SU-DHL-6 (cell line): Measurements from ENCODE around the gene NEU2.

Experiments used
- H2AFZ ChIP-seq: fragments of 200-600 bp; sonication (generic); 2 replicates; pipeline ENCODE4 v1.6.1; 2014; ENCODE audit warnings: low read depth, mild to moderate bottlenecking, moderate library complexity, mixed read lengths, antibody characterized with exemption, low read length; ENCODE audit not compliant: severe bottlenecking
- H3F3A ChIP-seq: fragments of 200-600 bp; shearing (Covaris generic); 2 replicates; pipeline ENCODE4 v1.6.0; 2016; ENCODE audit warnings: antibody characterized with exemption, mild to moderate bottlenecking; ENCODE audit not compliant: insufficient read depth
- H3K27ac ChIP-seq: fragments of 200-600 bp; sonication (generic); 2 replicates; pipeline ENCODE4 v1.5.1; 2016; ENCODE audit warnings: low read depth, mild to moderate bottlenecking, low read length, moderate library complexity, mixed read lengths
- H3K27me3 ChIP-seq: fragments of 200-600 bp; sonication (generic), shearing (Covaris generic); 2 replicates; pipeline ENCODE4 v1.6.0; 2014; ENCODE audit warnings: mild to moderate bottlenecking, low read length
- H3K36me3 ChIP-seq: fragments of 200-600 bp; sonication (generic); 2 replicates; pipeline ENCODE4 v1.6.1; 2014; ENCODE audit warnings: mild to moderate bottlenecking, low read length, mixed read lengths
- H3K4me2 ChIP-seq: fragments of 300-600, 200-600 bp; shearing (Covaris generic), sonication (generic); 2 replicates; pipeline ENCODE4 v1.6.0; 2014; ENCODE audit warnings: low read length, low read depth, mild to moderate bottlenecking; ENCODE audit not compliant: poor library complexity, severe bottlenecking
- H3K4me3 ChIP-seq: fragments of 200-600 bp; sonication (generic); 2 replicates; pipeline ENCODE4 v1.5.1; 2014; ENCODE audit warnings: antibody characterized with exemption, low read length, mild to moderate bottlenecking, mixed read lengths; ENCODE audit not compliant: insufficient read depth, poor library complexity, severe bottlenecking
- H3K79me2 ChIP-seq: fragments of 200-600 bp; sonication (generic); 2 replicates; pipeline ENCODE4 v1.6.1; 2014; ENCODE audit warnings: mild to moderate bottlenecking, low read length, moderate library complexity; ENCODE audit not compliant: insufficient read depth
- H3K9ac ChIP-seq: fragments of 200-600 bp; sonication (generic); 2 replicates; pipeline ENCODE4 v1.7.0; 2014; ENCODE audit warnings: mild to moderate bottlenecking, low read length
- H3K9me2 ChIP-seq: fragments of 200-600 bp; sonication (generic); replicated peaks from 2 replicates; pipeline ENCODE4 v1.6.1; 2014; ENCODE audit warnings: low read length; ENCODE audit not compliant: insufficient read depth
- H3K9me3 ChIP-seq: fragments of 200-600 bp; sonication (generic); 2 replicates; pipeline ENCODE4 v1.6.1; 2014; ENCODE audit warnings: low read length, mixed read lengths; ENCODE audit not compliant: insufficient read depth
- H4K20me1 ChIP-seq: fragments of 200-600 bp; sonication (generic); 2 replicates; pipeline ENCODE4 v1.6.1; 2014; ENCODE audit warnings: low read depth, mild to moderate bottlenecking, antibody characterized with exemption, low read length, moderate library complexity, mixed read lengths
- EZH2phosphoT487 ChIP-seq: fragments of 200-600 bp; sonication (generic), shearing (Covaris generic); conservative IDR thresholded peaks from 2 replicates; pipeline ENCODE4 v1.6.1; 2018; ENCODE audit warnings: mild to moderate bottlenecking, antibody characterized with exemption, low read length, moderate library complexity, mixed read lengths
- TF ChIP-seq, protein P1 (sequence below): fragments of 200-600 bp; sonication (generic); IDR thresholded peaks from one replicate; pipeline ENCODE4 v1.5.1; 2017; ENCODE audit warnings: antibody characterized with exemption, mild to moderate bottlenecking, low read length, moderate library complexity; ENCODE audit not compliant: insufficient read depth, poor library complexity, severe bottlenecking

Gene NEU2

DNA sequence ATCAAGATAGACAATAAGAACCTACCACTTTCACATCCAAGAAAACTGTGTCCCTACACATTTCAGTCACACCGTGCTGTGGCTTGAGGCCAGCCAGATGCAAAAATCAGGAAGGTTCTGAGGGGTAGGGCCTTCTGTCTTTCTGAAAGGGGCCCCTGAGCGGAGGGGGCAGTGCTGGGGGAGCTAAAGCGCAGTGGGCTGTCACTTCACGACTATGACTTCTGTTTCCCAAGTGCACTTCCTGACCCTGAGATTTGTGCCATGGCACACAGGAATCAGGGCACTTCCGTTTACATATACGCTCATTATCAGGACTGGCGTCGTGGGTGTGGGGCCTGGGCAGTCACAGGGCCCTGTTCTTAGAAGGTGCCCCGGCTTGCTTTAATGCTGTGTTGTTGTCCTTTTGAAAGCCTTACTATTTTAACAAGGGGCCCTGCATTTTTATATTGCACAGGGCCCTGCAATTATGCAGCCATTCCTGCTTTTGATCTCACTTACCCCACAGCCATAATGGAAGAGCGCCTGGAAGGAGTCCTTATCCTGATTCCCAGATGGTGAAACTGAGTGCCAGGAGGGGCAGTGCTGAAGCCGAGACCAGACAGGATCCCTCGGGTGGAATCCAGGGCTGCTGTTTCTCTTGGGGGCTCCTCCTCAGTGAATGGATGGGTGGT is 20.0 kb upstream of the NEU2 start:
- no peaks in the 10 kb centered on the region for H3K27me3 ChIP-seq
- TF ChIP-seq, protein P1, sequence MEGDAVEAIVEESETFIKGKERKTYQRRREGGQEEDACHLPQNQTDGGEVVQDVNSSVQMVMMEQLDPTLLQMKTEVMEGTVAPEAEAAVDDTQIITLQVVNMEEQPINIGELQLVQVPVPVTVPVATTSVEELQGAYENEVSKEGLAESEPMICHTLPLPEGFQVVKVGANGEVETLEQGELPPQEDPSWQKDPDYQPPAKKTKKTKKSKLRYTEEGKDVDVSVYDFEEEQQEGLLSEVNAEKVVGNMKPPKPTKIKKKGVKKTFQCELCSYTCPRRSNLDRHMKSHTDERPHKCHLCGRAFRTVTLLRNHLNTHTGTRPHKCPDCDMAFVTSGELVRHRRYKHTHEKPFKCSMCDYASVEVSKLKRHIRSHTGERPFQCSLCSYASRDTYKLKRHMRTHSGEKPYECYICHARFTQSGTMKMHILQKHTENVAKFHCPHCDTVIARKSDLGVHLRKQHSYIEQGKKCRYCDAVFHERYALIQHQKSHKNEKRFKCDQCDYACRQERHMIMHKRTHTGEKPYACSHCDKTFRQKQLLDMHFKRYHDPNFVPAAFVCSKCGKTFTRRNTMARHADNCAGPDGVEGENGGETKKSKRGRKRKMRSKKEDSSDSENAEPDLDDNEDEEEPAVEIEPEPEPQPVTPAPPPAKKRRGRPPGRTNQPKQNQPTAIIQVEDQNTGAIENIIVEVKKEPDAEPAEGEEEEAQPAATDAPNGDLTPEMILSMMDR, result no peak
- TF ChIP-seq EZH2phosphoT487, result no peak
- H3K36me3 ChIP-seq, result no peaks in the 10 kb centered on the region
- no peak overlapping the region for H3K9ac ChIP-seq
- H3K79me2 ChIP-seq, result no peaks in the 10 kb centered on the region
- H3K4me2 ChIP-seq, result no peak overlapping the region
- no peak overlapping the region for H3K27ac ChIP-seq
- no peaks in the 10 kb centered on the region for H3K9me2 ChIP-seq
- H3K9me3 ChIP-seq, result no peaks in the 10 kb centered on the region
- H4K20me1 ChIP-seq, result no peaks in the 10 kb centered on the region
- H3F3A ChIP-seq, result no peaks in the 10 kb centered on the region
- no peak overlapping the region for H3K4me3 ChIP-seq
- no peak overlapping the region for H2AFZ ChIP-seq

DNA sequence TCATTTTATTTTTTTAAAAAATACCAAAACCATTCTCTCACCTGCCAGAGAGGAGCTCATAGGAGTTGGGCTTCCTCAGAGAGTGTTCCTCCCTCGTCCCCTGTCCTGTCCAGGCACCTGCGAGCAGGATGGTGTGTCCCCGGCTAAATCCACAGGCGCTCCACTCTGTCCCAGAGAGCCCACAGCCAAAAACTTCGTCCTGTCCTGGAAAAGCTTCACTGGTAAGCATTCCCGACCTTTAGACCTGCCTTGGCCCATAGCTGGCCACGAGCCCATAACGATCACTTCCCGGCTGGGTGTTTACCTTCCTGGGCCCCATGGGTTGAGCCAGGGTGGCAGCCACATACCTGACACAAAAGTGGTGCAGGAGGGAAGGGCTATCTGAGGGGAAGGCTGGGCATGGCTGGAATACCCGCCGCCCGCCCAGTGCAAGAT is 19.4 kb upstream of the NEU2 start, which contains the start of gene NGEF:
NGEF (minus strand) TSS at position 230 of the 435 bp plus-strand sequence. CDS start 38,366 bp downstream, outside the sequence.
- Histone ChIP-seq H3K36me3 (no peaks in the 10 kb centered on the region), H3F3A (no peaks in the 10 kb centered on the region), H2AFZ (no peak within 1 kb of the TSS), H3K27ac (no peak within 1 kb of the TSS), H3K9me2 (no peaks in the 10 kb centered on the region), H3K4me3 (no peak within 1 kb of the TSS), H4K20me1 (no peaks in the 10 kb centered on the region), H3K9ac (no peak within 1 kb of the TSS), H3K4me2 (no peak within 1 kb of the TSS), H3K79me2 (no peaks in the 10 kb centered on the region), H3K27me3 (no peaks in the 10 kb centered on the region), H3K9me3 (no peaks in the 10 kb centered on the region)
- no peak for TF ChIP-seq EZH2phosphoT487
- TF ChIP-seq, protein P1, result no peak

DNA sequence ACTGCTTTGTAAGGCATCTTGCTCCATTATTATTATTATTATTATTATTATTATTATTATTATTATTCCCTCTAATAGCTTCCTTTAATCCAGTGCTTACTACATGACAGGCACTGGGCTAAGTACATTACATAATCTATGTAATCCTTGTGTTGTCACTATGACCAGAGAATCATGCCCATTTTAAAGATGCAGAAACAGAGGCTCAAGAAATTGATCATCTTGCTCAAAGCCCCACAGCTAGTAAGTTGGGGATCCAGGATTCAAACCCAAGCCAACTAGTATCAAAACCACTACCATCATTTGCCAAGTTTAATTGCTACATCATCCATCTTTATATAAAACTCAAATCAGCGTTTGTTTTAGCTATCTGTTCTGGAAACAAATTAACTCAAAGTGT is 18.8 kb upstream of the NEU2 start:
- H3K79me2 ChIP-seq, result no peaks in the 10 kb centered on the region
- no peaks in the 10 kb centered on the region for H3F3A ChIP-seq
- no peaks in the 10 kb centered on the region for H3K9me3 ChIP-seq
- H3K9ac ChIP-seq, result no peak overlapping the region
- H3K4me2 ChIP-seq, result no peak overlapping the region
- no peaks in the 10 kb centered on the region for H3K9me2 ChIP-seq
- no peak overlapping the region for H2AFZ ChIP-seq
- no peaks in the 10 kb centered on the region for H4K20me1 ChIP-seq
- TF ChIP-seq, protein P1, result no peak
- TF ChIP-seq EZH2phosphoT487, result no peak
- H3K27ac ChIP-seq, result no peak overlapping the region
- no peaks in the 10 kb centered on the region for H3K27me3 ChIP-seq
- H3K4me3 ChIP-seq, result no peak overlapping the region
- no peaks in the 10 kb centered on the region for H3K36me3 ChIP-seq
